ENCODE results near the gene MNT.
"Not testable (repeated sequence)": the region's sequence is repeated elsewhere in the genome, so short reads cannot be mapped to it uniquely, and the experiment has no call there.

Gene MNT, protein sequence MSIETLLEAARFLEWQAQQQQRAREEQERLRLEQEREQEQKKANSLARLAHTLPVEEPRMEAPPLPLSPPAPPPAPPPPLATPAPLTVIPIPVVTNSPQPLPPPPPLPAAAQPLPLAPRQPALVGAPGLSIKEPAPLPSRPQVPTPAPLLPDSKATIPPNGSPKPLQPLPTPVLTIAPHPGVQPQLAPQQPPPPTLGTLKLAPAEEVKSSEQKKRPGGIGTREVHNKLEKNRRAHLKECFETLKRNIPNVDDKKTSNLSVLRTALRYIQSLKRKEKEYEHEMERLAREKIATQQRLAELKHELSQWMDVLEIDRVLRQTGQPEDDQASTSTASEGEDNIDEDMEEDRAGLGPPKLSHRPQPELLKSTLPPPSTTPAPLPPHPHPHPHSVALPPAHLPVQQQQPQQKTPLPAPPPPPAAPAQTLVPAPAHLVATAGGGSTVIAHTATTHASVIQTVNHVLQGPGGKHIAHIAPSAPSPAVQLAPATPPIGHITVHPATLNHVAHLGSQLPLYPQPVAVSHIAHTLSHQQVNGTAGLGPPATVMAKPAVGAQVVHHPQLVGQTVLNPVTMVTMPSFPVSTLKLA

DNA sequence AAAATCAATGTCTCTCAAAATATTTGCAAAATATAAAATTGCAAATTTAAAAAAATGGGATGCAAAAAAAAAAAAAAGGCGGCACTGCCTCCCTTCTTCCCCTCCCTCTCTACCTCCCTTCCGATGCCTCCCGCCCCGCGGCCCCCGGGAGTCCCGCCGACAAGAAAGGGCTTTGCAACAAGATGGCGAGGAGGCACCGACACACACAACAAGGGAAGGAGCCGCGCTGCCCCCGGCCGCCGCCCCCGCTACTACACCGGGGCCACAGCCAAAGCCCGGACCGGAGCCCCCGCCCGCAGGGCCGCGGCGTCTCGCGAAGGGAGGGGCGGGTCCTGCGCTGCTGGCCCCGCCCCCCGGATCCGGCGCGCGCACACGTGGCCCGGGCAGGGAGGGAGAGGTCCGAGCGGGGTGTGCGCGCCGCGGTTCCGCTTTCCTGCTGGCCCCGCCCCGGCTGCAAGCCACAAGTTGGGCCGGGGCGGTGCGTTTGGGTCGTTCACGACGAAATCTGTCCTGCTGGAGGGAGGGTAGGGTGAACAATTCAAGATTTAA lies at the start of gene MNT:
MNT (minus strand) TSS at position 184 of the 549 bp plus-strand sequence. CDS start 348 bp downstream, outside the sequence.
- H3K4me3 ChIP-seq (replicated peaks; ENCODE audit: low read depth, low read length) = peak within 1 kb of the TSS; percentile 97
- DNase-seq (ENCODE audit: low read depth) = peak; percentile 96
- TF ChIP-seq, protein P1, sequence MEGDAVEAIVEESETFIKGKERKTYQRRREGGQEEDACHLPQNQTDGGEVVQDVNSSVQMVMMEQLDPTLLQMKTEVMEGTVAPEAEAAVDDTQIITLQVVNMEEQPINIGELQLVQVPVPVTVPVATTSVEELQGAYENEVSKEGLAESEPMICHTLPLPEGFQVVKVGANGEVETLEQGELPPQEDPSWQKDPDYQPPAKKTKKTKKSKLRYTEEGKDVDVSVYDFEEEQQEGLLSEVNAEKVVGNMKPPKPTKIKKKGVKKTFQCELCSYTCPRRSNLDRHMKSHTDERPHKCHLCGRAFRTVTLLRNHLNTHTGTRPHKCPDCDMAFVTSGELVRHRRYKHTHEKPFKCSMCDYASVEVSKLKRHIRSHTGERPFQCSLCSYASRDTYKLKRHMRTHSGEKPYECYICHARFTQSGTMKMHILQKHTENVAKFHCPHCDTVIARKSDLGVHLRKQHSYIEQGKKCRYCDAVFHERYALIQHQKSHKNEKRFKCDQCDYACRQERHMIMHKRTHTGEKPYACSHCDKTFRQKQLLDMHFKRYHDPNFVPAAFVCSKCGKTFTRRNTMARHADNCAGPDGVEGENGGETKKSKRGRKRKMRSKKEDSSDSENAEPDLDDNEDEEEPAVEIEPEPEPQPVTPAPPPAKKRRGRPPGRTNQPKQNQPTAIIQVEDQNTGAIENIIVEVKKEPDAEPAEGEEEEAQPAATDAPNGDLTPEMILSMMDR (IDR thresholded peaks at IDR 0.05; ENCODE audit: low read length, missing control alignments) = no peak

GRCh38 chr17:2450016-2450650 lies 49.3 kb upstream of the MNT start:
- H3K4me3 ChIP-seq (replicated peaks; ENCODE audit: low read depth, low read length) = no peak overlapping the region
- no peak for DNase-seq (ENCODE audit: low read depth)
- TF ChIP-seq, protein P1 (IDR thresholded peaks at IDR 0.05; ENCODE audit: low read length, missing control alignments) = no peak

DNA sequence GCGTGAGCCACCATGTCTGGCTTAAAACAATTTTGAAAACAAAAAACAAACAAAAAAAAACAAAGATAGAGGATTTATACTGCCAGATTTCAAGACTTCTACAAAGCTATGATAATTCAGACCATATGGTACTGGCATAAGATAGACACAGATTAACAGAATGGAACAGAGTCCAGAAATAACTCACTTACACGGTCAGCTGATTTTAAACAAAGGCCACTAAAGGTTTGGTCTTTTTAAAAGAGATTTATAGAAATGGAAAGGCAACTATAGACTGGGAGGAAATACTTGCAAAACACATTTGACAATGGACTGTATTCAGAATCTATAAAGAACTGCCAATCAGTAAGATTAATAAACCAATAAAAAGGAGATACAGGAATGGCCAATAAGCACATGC lies 48.6 kb upstream of the MNT start:
- TF ChIP-seq, protein P1 (IDR thresholded peaks at IDR 0.05; ENCODE audit: low read length, missing control alignments) = no peak
- DNase-seq (ENCODE audit: low read depth) = no peak
- H3K4me3 ChIP-seq (replicated peaks; ENCODE audit: low read depth, low read length) = no peak overlapping the region

DNA sequence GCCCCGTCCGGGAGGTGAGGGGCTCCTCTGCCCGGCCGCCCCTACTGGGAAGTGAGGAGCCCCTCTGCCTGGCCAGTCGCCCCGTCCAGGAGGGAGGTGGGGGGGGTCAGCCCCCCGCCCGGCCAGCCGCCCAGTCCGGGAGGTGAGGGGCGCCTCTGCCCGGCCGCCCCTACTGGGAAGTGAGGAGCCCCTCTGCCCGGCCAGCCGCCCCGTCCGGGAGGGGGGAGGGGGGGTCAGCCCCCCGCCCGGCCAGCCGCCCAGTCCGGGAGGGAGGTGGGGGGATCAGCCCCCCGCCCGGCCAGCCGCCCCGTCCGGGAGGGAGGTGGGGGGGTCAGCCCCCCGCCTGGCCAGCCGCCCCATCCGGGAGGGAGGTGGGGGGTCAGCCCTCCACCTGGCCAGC lies 46.6 kb upstream of the MNT start:
- not testable (repeated sequence) for H3K4me3 ChIP-seq (replicated peaks; ENCODE audit: low read depth, low read length); DNase-seq (ENCODE audit: low read depth)

GRCh38 chr17:2445638-2446037 lies 44.8 kb upstream of the MNT start:
- no peak overlapping the region for H3K4me3 ChIP-seq (replicated peaks; ENCODE audit: low read depth, low read length)
- TF ChIP-seq, protein P1 (IDR thresholded peaks at IDR 0.05; ENCODE audit: low read length, missing control alignments) = no peak
- no peak for DNase-seq (ENCODE audit: low read depth)

GRCh38 chr17:2444382-2444781 lies 43.5 kb upstream of the MNT start:
- no peak for DNase-seq (ENCODE audit: low read depth)
- H3K4me3 ChIP-seq (replicated peaks; ENCODE audit: low read depth, low read length) = no peak overlapping the region
- TF ChIP-seq, protein P1 (IDR thresholded peaks at IDR 0.05; ENCODE audit: low read length, missing control alignments) = no peak

DNA sequence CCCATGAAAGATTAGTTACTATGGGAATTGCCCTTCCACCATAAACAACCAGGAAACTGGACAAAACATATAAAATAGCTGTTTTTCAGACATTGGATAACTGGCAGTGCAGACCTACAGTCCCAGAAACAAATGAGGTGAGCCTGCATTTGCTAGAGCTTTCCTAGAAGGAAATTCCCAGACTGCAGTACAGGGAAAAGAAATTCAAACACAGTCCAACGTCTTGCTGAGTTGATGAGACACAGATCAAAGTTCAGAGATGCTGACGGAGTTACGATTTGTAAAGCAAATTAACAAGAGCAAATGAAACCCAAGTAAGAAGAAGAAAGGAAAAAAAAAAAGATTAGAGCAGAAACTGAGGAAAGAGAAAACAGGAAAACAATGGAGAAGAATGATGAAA lies 41.3 kb upstream of the MNT start:
- TF ChIP-seq, protein P1 (IDR thresholded peaks at IDR 0.05; ENCODE audit: low read length, missing control alignments) = no peak
- no peak for DNase-seq (ENCODE audit: low read depth)
- no peak overlapping the region for H3K4me3 ChIP-seq (replicated peaks; ENCODE audit: low read depth, low read length)
